ENCODE results near the gene RPTOR.

GRCh38 chr17:80652756-80653330 is 108.2 kb downstream of the RPTOR start:
- no peak for TF ChIP-seq CTCF (optimal IDR thresholded peaks at IDR 0.05 in 1 of 3, IDR thresholded peaks at IDR 0.05 in 1 of 3, conservative IDR thresholded peaks at IDR 0.05 in 1 of 3; ENCODE audit: extremely low read depth in 1 of 3, insufficient read depth in 2 of 3, low read length in 3 of 3)
- no peak for TF ChIP-seq EZH2 (IDR thresholded peaks at IDR 0.05; ENCODE audit: low read length)

All from keratinocyte (primary cell).